ENCODE measurements around the gene HIF1A.
A peak's percentile ranks its signal among the peaks of the same experiment; 100 is the strongest.
"Not testable (repeated sequence)": the region's sequence is repeated elsewhere in the genome, so short reads cannot be mapped to it uniquely, and the experiment has no call there.

HIF1A gene

DNA sequence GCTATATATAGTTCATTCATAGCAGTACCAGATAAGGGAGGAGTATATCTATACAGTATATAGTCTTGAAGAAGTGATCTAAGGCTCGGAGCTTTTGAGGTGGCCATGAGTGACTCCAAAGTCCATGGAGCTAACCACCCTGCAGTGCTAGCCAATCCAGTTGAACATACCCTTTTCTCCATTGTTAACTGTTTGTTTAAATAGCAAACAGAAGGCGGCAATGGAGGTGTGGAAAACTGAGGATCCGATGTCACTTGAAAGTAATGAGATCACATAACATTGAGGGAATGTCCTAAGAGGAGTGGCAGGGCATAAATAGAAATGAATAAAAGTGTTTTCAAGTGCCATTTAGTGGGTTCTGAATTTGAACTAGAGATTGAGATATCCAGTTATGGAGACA is 54.6 kb downstream of the HIF1A start:
- DNase-seq, result no peak

DNA sequence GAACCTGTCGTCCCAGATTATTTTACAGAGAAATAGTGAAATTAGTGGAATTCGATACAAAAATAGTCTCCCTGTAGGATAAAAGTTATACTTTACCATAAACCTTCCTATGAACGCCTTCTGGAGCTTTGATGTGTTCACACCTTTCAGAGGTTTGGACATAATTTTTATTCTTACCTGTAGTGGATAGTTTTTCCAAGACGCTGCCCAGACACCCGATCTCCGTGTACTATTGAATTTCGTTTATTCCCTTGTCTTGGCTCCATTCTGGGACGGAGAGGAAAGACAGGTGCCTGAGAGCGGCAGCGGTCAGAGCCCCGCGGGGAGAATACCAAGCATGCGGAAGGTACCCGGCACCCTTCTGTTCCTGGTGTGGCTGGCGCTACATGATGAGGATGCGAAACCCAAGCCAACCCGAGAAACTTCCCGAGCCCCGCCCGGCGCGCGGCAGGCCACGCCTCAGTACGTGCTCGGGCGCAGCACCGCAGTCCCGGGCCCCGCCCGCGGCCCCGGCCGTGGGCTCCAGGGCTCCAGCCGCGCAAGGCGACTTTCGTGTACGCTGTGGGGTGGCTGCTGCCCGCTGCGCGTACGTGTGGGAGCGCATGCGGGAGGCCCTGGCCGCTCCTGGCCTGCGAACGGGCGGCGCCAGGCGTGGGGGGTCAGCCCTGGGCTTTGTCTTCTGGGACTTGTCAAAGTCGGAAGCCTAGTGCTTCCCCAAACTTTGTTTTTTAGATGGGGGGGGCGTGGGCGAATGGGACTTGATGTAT is 55.6 kb downstream of the HIF1A start:
- peak; percentile 90 for DNase-seq

DNA sequence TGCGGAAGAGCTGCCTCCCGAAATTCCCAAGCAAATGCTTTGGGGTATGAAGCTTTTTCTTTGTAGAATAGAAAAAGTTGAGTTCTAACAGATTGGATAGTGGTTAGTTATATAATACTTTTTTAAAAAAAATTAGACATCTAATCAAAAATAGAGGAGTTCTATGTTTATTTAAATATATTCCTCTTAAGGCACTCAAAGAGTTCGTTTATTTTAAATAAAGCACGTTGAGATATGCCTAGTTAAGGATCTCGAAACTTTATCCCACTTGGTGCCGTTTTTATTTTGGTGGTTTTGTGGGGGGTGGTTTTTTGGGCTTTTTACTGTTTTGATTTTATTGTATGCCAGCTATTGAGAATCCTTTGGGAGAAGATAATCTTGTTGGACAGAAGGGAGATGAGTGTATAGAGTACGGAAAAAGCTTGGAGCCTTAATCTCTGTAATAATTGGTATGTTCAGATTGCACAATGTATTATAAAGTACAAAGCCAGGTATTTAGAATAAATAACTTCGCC is 56.2 kb downstream of the HIF1A start:
- DNase-seq, result no peak

DNA sequence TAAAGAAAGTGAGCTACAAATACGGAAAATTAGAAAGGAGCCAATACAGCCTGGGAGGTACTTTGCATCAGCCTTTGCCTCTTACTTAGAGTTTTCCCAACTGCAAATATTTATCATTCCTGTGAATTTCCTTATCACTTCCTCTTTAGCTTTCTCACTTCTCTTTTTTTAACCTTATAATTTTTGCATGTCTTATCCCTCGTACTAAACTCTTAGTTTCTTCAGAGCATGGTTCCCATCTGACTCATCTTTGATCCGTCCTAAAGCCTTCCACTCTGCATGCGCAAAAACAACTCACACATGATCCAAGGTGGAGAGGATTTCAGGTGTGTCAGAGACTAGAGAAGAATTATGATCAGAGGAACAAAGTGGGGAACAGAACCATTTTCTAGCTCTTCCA is 57.3 kb downstream of the HIF1A start:
- no peak for DNase-seq

DNA sequence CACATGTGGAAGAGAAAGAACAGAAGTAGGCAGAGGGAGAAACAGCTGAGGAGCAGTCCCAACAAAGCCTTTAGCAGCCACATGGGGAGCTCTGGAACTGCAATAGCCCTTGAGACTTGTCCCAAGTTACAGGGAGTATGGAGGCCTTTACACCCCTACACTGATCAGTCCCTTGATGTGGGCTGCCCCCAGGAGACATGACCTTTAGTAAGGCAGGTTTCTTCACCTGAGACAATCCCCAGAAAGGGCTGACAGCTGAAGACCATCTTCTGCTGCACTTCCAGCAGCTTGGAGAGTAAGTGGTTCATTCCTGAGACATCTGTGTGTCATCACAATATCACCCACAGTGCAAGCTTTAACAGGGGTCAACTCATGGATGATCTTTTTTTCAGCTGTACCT is 58.3 kb downstream of the HIF1A start:
- DNase-seq, result no peak

DNA sequence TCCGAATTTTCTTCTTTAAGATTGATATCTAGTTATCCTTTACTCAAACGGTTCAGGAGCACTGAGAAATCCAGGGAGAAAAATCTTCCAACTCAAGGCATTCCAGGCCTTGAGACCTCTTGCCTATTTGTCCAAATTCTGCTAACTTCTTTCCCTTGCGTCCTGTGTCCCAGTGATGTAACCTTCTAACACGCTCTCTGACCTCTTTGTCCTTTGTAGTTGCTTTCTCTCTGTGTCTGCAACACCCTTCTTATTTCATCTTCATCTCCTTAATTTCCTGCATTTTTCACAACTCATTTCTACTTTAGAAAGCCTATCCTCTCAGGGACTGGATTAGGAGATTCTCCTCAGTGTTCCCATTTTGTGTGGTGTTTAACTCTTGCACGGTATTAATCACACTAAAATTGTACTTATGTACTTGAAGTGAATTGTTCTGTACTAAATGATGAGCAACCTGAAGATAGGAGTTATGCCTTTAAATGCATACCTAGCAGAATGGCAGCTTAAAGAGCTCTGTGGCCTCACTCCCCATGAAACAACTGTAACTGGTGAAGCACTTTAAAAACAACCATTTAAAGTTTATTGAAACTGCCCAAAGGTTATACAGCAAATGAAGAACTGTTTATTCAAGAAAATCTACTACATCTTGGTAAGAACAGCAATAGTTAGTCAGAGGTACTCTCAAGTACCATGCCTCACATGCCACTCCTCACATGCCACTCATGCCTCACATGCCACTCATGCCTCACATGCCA is 59.5 kb downstream of the HIF1A start:
- no peak for DNase-seq

DNA sequence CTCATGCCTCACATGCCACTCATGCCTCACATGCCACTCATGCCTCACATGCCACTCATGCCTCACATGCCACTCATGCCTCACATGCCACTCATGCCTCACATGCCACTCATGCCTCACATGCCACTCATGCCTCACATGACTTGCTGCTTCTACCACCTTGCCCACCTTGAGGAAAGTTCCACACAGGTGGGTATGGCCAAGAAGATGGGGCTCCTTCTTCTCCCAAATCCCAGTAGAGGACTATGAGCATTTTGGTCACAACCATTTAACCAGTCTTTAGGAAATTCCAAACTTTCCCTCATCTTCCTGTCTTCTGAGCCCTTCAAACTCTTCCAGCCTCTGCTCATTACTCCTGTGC is 60.0 kb downstream of the HIF1A start:
- not testable (repeated sequence) for DNase-seq

DNA sequence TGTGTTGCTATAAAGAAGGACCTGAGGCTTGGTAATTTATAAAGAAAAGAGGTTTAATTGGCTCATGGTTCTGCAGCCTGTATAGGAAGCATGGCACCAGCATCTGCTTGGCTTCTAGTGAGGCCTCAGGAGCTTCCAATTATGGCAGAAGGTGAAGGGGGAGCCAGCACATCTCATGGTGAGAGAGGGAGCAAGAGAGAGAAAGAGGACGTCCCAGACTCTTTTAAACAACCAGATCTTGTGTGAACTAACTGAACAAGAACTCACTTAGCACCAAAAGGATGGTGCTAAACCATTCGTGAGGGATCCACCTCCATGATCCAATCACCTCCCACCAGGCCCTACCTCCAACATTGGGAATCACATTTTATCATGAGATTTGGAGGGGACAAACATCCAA is 60.8 kb downstream of the HIF1A start:
- no peak for DNase-seq

DNA sequence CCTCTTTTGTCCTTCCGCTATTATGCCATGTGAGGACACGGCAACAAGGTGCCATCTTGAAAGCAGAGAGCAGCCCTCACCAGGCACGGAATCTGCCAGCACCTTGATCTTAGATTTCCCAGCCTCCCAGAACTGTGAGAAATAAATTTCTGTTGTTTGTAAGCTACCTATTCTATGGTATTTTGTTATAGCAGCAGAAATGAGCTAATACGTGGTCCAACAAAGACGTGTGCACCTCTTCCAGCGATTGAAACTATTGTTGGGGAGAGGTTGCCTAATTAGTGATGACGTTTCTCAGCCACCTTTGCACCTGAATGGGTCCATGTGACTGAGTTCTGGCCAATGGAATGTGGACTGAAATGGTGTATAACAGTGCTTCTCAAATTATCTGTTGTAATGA is 64.6 kb downstream of the HIF1A start:
- DNase-seq, result no peak

DNA sequence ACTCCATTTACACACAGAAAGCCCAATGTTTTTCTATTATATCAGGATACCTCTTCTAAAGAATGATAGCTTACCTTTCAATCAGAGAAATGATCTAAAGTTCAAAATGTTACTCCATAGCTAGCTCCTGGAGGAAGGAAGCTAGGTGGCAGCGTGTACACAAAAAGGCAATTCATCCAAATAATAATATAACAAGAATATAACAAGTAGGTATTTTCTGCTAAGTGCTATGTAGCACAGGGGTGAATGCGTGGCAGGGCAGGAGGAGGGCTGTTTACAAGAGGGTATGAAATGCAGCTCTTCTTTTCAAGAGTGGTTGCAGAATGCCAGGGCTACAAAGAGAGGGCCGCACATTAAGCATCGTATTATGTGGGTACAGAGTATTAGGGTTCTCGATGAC is 66.2 kb downstream of the HIF1A start:
- DNase-seq, result no peak

DNA sequence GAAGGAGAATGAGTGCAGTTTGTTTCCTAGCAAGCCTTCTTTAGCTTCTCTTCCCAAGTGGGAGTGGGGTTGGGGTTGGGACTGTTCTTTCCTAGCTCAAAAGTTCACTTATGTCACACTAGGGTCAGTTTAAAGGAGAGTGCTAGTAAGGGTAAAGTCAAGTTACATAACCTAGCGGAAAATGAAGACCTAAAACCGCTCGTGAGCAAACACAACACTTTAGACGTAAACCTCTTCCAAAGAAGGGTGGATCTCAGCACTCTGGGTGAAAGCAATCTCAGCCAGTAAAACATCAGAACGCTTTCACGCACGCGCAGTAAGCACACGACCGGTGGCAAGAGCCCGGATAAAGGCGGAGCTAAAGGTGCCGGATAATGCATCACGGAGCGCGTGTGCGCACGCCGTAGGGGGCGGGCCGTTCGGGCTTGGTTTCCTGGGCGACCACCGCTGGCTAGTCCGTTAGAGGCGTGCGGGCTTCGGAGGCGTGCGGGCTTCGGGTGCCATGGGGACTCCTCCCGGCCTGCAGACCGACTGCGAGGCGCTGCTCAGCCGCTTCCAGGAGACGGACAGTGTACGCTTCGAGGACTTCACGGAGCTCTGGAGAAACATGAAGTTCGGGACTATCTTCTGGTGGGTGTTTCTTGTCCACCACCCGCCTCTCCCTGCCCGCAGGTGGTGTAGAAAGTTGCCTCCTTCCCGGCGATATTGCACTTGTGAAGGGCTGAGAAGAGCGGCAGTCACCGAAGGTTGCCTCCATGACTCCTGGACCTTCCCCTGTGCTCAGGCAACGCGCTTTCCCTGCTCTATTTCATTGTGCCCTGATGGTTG is 66.9 kb downstream of the HIF1A start, which contains the start of gene SNAPC1:
SNAPC1 (plus strand) TSS at position 462 of the 828 bp plus-strand sequence; CDS start at position 503, 41 bp downstream.
- peak; percentile 99 for DNase-seq

DNA sequence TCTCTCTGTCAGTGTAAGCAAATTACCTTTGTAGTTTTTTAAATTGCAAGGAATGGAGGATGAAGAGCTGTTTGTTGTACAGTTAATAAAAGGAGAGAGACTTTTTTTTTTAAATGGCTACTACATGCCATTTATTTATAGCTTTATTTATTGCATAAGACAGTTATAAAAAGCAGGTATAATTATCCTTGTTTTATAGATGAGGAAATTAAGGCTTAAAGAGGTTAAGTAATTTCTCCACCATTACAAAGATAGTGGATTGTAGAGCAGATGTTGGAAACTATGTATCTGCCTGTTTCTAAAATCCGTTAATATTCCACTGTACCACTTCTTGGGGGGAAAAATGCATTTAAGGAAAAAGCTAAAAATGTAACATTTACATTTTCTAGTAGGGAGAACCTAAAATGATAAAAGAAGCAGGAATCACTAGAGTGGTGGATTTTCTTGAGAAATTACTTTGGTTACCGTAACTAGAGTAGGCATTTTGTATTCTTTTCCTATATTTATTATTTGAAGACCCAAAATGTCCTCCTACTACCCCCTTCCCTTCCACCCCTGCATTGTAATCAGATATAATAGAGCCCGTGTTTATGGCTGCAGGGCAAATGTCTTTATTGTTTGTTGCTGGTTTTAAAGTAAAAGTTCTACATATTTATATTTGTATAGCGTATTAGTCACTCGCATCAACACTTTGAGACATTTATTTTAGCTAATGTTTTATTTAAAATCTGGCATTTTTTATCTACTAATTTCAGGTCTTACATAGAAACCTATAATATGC is 69.2 kb downstream of the HIF1A start:
- no peak for DNase-seq

DNA sequence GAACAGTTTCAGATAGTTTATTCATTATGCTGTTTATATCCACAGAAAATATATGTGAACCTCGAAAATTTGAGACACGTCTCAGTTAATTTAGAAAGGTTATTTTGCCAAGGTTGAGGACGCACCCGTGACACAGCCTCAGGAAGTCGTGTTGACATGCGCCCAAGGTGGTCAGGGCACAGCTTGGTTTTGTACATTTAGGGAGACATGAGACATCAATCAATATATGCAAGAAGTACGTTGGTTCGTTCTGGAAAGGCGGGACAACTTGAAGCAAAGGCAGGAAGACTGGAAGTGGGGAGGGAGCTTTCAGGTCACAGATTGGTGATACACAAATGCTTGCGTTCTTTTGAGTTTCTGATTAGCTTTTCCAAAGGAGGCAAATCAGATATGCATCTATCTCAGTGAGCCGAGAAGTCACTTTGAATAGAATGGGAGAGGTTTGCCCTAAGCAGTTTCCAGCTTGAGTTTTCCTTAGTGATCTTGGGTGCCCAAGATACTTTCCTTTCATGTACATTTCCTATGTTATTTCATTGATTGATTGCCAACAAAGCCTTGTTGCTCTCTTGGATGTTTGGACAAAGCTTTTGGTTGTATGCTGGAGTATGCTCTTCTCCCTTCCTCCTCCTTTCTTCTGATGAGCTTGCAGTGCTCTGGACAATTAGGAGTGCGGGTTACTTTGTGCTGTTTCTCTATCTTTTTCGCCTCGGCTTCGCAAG is 70.1 kb downstream of the HIF1A start:
- DNase-seq, result no peak

DNA sequence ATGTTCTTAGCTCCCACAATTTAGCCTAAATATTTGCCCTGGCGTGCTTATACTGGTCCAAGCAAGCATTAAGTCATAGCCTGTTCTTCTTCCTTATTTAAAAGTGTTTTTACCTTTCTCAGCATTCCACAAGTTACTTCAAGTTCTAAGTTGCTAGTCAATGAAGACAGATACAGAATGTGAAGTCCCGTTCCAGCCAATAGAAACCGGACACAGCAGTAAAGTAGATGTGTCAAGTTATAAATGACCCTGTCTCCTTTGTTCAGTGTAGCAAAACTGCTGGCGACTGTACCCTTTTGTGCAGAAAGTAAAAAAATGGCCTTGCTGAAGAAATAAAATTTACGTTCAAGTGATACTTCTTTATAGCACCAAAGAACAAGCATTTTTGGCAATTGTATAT is 70.8 kb downstream of the HIF1A start:
- no peak for DNase-seq

DNA sequence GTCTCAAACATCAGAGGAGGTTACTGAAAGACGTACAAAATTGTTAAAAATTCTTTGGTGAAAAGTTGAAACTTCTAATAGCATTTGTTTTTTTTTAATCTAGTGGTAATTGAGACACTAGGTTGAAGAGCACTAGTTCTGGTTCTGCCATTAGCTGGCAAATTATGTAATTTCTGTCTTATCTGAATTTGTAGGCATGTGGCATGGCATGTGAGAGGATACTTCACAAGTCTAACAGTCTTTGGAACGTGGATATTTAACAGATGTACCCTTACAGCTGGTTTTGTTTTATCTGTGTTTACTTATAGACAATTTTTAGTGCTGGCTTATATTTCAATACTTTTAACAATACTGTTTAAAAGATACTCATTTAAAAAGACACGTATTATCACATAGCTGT is 72.9 kb downstream of the HIF1A start:
- DNase-seq, result no peak

DNA sequence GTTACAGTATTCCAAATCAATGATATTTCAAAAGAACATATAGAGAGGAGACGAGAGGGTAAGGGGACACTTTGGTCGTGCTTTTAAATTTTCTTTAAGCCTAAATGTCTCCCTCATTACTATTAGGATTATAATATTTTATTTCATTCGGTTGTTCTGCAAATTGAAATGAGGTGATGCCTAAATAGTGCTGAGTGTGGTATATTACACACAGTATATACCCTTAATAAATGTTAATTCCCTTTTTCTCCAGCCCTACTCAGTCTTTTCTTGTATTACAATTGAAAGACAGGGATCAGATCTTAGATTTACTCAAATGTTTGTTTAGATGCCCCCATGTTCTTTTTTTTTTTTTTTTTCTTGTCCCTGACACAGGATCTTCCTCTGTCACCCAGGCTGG is 74.6 kb downstream of the HIF1A start:
- DNase-seq, result no peak

DNA sequence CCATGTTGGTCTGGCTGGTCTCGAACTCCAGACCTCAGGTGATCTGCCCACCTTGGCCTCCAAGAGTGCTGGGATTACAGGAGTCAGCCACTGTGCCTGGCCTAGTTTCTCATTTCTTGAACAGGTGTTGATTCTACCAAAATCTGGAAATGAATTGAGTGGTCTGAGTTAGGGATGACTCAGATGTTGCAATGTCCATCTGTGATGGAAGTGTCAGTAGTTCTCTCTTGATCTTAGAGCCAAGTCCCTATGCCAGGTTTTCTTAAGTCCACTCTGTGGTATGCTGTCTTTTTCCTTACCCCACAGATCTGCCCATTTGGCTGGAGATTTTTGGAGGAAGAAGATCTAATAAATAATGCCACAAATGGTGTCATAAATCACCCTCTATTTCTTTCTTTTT is 79.5 kb downstream of the HIF1A start:
- DNase-seq, result no peak

DNA sequence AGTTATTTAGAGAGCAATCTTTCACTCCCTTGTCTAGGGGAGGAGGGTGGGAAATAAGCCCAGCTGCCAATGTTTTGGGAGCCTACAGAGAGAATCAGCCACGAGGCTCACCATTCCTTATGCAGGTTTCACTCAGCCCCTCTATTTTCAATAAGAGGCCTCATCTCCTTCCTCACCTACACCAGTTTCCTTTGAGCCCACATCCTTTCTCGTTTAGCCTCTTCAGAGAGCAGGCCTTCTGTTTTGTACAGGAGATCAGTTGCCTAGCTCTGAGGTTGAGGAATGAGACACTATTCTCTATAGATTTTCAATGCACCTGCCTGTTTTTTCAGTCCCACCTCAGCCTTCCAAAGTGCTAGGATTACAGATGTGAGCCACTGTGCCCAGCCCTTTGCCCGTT is 84.8 kb downstream of the HIF1A start:
- peak; percentile 13 for DNase-seq

DNA sequence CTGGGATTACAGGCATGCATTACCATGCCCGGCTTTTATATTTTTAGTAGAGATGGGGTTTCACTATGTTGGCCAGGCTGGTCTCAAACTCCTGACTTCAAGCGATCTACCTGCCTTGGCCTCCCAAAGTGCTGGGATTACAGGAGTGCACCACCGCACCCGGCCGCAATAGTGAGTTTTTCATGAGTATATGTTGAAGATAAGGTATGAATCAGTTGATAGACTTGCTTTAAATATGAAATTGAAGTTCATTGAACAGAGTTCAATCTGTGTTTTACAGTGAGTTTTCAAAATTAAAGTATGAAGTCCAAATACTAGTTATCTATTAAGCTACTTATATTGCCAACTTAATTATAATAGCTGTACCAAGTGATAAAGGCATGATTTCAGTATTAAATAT is 102.0 kb downstream of the HIF1A start:
- no peak for DNase-seq

All from activated CD4-positive, alpha-beta T cell treated with anti-CD3 and anti-CD28 coated beads for 48 hours (primary cell).